GM12878 (cell line): ENCODE results near the gene SRBD1. TPM values are rescaled to one million over a fixed set of nuclear protein-coding genes. Genes with fewer than 3 reads are reported as not detected.

Source experiments
- ATAC-seq: fragments of 200-7000 bp; cut with Tn5 transposase; 3 replicates; pipeline ENCODE4 v1.9.1; 2020; ENCODE audit warnings: mild to moderate bottlenecking, moderate library complexity
- BruUV-seq: library from RNA; stranded (reverse); fragments of 400-500 nt; replicated peaks from 2 replicates; lab custom pipeline; 2021; lab: Mats Ljungman, UMichigan
- CTCF ChIA-PET: fragments of 300-600 bp; sonication (Branson Sonifier 250); formaldehyde crosslinking; extraction: SDS; loops from one replicate; lab custom pipeline; 2021; ENCODE audit warnings: inconsistent platforms; lab: Yijun Ruan, JAX
- POLR2A ChIA-PET: fragments of 350-600 bp; formaldehyde crosslinking; extraction: SDS; loops from one replicate; lab custom pipeline; 2021; ENCODE audit warnings: inconsistent platforms; lab: Charles Lee
- RAD21 ChIA-PET: fragments of 300-600 bp; sonication (Branson Sonifier 250); formaldehyde crosslinking; loops from one replicate; lab custom pipeline; 2023; ENCODE audit warnings: antibody characterized with exemption; ENCODE audit not compliant: unreplicated experiment; lab: Charles Lee
- SMC1A ChIA-PET: fragments of 300-600 bp; sonication (Branson Sonifier 250); formaldehyde crosslinking; loops from one replicate; lab custom pipeline; 2023; ENCODE audit not compliant: unreplicated experiment, uncharacterized antibody; lab: Charles Lee
- DNase-seq: peaks from one replicate; pipeline ENCODE4 v3.0.0-alpha.2; 2011; ENCODE audit warnings: low read depth, low spot score
- FAIRE-seq: peaks from 3 replicates; lab custom pipeline; 2011; peaks lifted over from hg19 to GRCh38; lab: Jason Lieb, UNC
- H2AFZ ChIP-seq: 2 replicates; pipeline ENCODE4 v1.6.0; 2011; ENCODE audit warnings: low read depth, low read length, control low read depth; ENCODE audit not compliant: control insufficient read depth
- H3K27ac ChIP-seq: 2 replicates; pipeline ENCODE4 v1.5.1; 2011; ENCODE audit warnings: control low read depth; ENCODE audit not compliant: control insufficient read depth, insufficient read depth
- H3K27me3 ChIP-seq, 2 experiments: replicated peaks in 1 of 2; 2 replicates each; pipeline versions ENCODE4 v1.6.0 to v1.6.1; 2011; ENCODE audit warnings: low read length in 1 of 2; ENCODE audit not compliant: control insufficient read depth in 2 of 2, insufficient read depth in 2 of 2
- H3K36me3 ChIP-seq, 2 experiments: 2 replicates each; pipeline ENCODE4 v1.5.1; 2011; ENCODE audit warnings: low read length in 1 of 2; ENCODE audit not compliant: control insufficient read depth in 2 of 2, insufficient read depth in 2 of 2
- H3K4me1 ChIP-seq: 2 replicates; pipeline ENCODE4 v1.6.1; 2011; ENCODE audit warnings: mild to moderate bottlenecking, low read length, moderate library complexity, mixed read lengths; ENCODE audit not compliant: control insufficient read depth, insufficient read depth
- H3K4me2 ChIP-seq: 2 replicates; pipeline ENCODE4 v1.6.0; 2011; ENCODE audit warnings: control low read depth; ENCODE audit not compliant: control insufficient read depth, insufficient read depth
- H3K4me3 ChIP-seq: fragments of 200-600 bp; sonication (generic); 2 replicates; pipeline ENCODE4 v1.5.1; 2016
- H3K79me2 ChIP-seq: 2 replicates; pipeline ENCODE4 v1.6.0; 2011; ENCODE audit warnings: low read length; ENCODE audit not compliant: control insufficient read depth, insufficient read depth
- H3K9ac ChIP-seq: 2 replicates; pipeline ENCODE4 v1.8.0; 2011; ENCODE audit warnings: low read length, control low read depth, mixed read lengths; ENCODE audit not compliant: control insufficient read depth, insufficient read depth
- H3K9me3 ChIP-seq: replicated peaks from 3 replicates; pipeline ENCODE4 v1.5.1; 2011; ENCODE audit warnings: mild to moderate bottlenecking, low read length; ENCODE audit not compliant: control insufficient read depth, insufficient read depth
- H4K20me1 ChIP-seq: 2 replicates; pipeline ENCODE4 v1.6.0; 2011; ENCODE audit not compliant: control insufficient read depth, insufficient read depth
- EP300 ChIP-seq, 2 experiments: fragments of 150-350 bp in 1 of 2; IDR thresholded peaks; 2 replicates each; pipeline ENCODE4 v1.6.1; 2011 to 2012; ENCODE audit warnings: low read depth in 2 of 2, low read length in 2 of 2, borderline replicate concordance in 1 of 2, improper control_type of control experiment in 1 of 2, inconsistent platforms in 1 of 2; ENCODE audit not compliant: control insufficient read depth in 1 of 2
- ESRRA ChIP-seq: IDR thresholded peaks from 2 replicates; pipeline ENCODE4 v1.6.1; 2012; ENCODE audit warnings: mild to moderate bottlenecking, low read length, improper control_type of control experiment
- EZH2 ChIP-seq: IDR thresholded peaks from 2 replicates; pipeline ENCODE4 v1.6.1; 2012; ENCODE audit warnings: low read depth, mild to moderate bottlenecking, control low read depth, inconsistent platforms, low read length, borderline replicate concordance; ENCODE audit not compliant: control insufficient read depth
- HDAC2 ChIP-seq: fragments of 200-600 bp; sonication (generic); IDR thresholded peaks from 2 replicates; pipeline ENCODE4 v1.6.1; 2017
- KAT2A ChIP-seq: conservative IDR thresholded peaks from 2 replicates; pipeline ENCODE4 v1.6.1; 2011; ENCODE audit warnings: low read depth, low read length; ENCODE audit not compliant: control insufficient read depth
- MXI1 ChIP-seq: fragments of 150-350 bp; IDR thresholded peaks from 2 replicates; pipeline ENCODE4 v1.6.1; 2011; ENCODE audit warnings: low read depth, mild to moderate bottlenecking, inconsistent platforms, low read length, improper control_type of control experiment
- POLR2A ChIP-seq: IDR thresholded peaks from 2 replicates; pipeline ENCODE4 v1.6.1; 2011; ENCODE audit warnings: low read depth, mild to moderate bottlenecking, low read length
- RB1 ChIP-seq: fragments of 450-650 bp; formaldehyde crosslinking; IDR thresholded peaks from 2 replicates; pipeline ENCODE4 v1.6.1; 2017; ENCODE audit warnings: mild to moderate bottlenecking, borderline replicate concordance
- TBL1XR1 ChIP-seq: IDR thresholded peaks from 2 replicates; pipeline ENCODE4 v1.6.1; 2012; ENCODE audit warnings: low read depth, low read length, improper control_type of control experiment
- ZNF384 ChIP-seq: IDR thresholded peaks from 2 replicates; pipeline ENCODE4 v1.6.1; 2012; ENCODE audit warnings: low read depth, mild to moderate bottlenecking, low read length, improper control_type of control experiment, borderline replicate concordance
- WGBS: methylation state at CpG from one replicate; pipeline ENCODE4 v1.1.6; 2016; ENCODE audit warnings: low lambda C conversion rate; ENCODE audit not compliant: insufficient replicate concordance, insufficient coverage; ENCODE audit errors: missing lambda C conversion rate; 5-methylcytosine and 5-hydroxymethylcytosine counted together
- in situ Hi-C: fragments of 300-500 bp; cut with MboI; formaldehyde crosslinking; loops from 9 replicates; pipeline ENCODE4 v1.14.3; 2018; ENCODE audit warnings: mixed read lengths
- intact Hi-C: fragments of 100-400 bp; cut with micrococcal nuclease; formaldehyde crosslinking; loops from one replicate; pipeline ENCODE4 v1.14.2; 2022; ENCODE audit not compliant: unreplicated experiment
- polyA plus RNA-seq, 11 experiments: library from polyadenylated mRNA; depleted of rRNA in 4 of 11; unstranded in 6 of 11; stranded (reverse) in 5 of 11; fragments of >200 nt; fragmentation: Nextera tagmentation in 4 of 11; fragmentation: Illumina TruSeq in 1 of 11; extraction: Ambion mirVana in 4 of 11; extraction: Trizol in 1 of 11; gene quantifications; 1 replicate in 1 of 11; 2 replicates in 10 of 11; pipeline versions ENCODE4 v1.2.1 to v1.2.3, GENCODE V29; 2011 to 2016; ENCODE audit warnings: inconsistent platforms in 2 of 11, missing spikeins in 2 of 11, low read depth in 1 of 11
- total RNA-seq, 4 experiments: library from RNA; depleted of rRNA in 3 of 4; stranded (reverse); fragments of >200 nt in 3 of 4; fragmentation: Illumina TruSeq in 1 of 4; extraction: Trizol in 1 of 4; gene quantifications; 2 replicates each; pipeline versions ENCODE4 v1.2.1 to v1.2.3, GENCODE V29; 2013 to 2021
- TF ChIP-seq, protein P1 (sequence below): fragments of 450-650 bp; IDR thresholded peaks from 2 replicates; pipeline ENCODE4 v1.6.1; 2016; ENCODE audit warnings: mild to moderate bottlenecking
- TF ChIP-seq, protein P2 (sequence below): fragments of 450-650 bp; IDR thresholded peaks from 2 replicates; pipeline ENCODE4 v1.6.1; 2016; ENCODE audit warnings: mild to moderate bottlenecking
- TF ChIP-seq, protein P3 (sequence below): fragments of 450-650 bp; formaldehyde crosslinking; IDR thresholded peaks from 2 replicates; pipeline ENCODE4 v1.4.0; 2022; ENCODE audit warnings: mild to moderate bottlenecking, moderate library complexity

Gene SRBD1
- total and polyA plus RNA-seq, 10 of the 15 experiments (the other 5 are each of a cell fraction or from before 2014, with no cell fraction given), result 9.7 to 33.1 (median 20.1) TPM

DNA sequence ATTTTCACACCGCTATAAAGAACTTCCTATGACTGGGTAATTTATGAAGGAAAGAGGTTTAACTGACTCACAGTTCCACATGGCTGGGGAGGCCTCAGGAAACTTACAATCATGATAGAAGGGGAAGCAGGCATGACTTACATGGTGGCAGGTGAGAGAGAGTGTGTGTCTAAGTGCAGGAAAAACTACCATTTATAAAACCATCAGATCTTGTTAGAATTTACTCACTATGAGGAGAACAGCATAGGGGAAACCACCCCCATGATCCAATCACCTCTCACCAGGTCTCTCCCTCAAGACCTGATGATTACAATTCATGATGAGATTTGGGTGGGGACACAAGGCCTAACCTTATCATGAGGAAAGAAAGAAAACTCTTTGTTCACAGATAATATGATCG is 174.6 kb downstream of the SRBD1 start:
- RAD21 ChIA-PET, result no interaction called here
- no peak for FAIRE-seq
- intact Hi-C loops, result no loop called here

More for the DNA sequence above, 174.6 kb downstream of the SRBD1 start:
- no peak for ATAC-seq
- SMC1A ChIA-PET, result interaction anchor here (1.0 to 1.6 kb wide), 2 partner anchors 16 to 20 kb away, joined by 3 read pairs; no protein-coding TSS in a partner anchor
- Histone ChIP-seq H3K27ac (no peak overlapping the region), H3K36me3 (no peaks in the 10 kb centered on the region), H4K20me1 (no peaks in the 10 kb centered on the region), H2AFZ (no peak overlapping the region), H3K4me2 (no peak overlapping the region), H3K4me3 (no peak overlapping the region), H3K27me3 (no peaks in the 10 kb centered on the region), H3K4me1 (no peaks in the 10 kb centered on the region; the same call in 1 of the 2 replicates), H3K79me2 (no peaks in the 10 kb centered on the region), H3K9me3 (peaks cover 3% of the 10 kb centered on the region; the same call in 1 of the 3 replicates), H3K9ac (no peak overlapping the region)
- BruUV-seq, result no TSS peak
- CTCF ChIA-PET, result interaction anchor here (1.4 kb wide), 1 partner anchor 12 kb away, joined by 3 read pairs; no protein-coding TSS in a partner anchor
- in situ Hi-C loops, result no loop called here
- 100% methylated on average over 2 of the region's 2 CpGs for WGBS
- no peak for DNase-seq
- POLR2A ChIA-PET, result no interaction called here
- TF ChIP-seq, protein P1, sequence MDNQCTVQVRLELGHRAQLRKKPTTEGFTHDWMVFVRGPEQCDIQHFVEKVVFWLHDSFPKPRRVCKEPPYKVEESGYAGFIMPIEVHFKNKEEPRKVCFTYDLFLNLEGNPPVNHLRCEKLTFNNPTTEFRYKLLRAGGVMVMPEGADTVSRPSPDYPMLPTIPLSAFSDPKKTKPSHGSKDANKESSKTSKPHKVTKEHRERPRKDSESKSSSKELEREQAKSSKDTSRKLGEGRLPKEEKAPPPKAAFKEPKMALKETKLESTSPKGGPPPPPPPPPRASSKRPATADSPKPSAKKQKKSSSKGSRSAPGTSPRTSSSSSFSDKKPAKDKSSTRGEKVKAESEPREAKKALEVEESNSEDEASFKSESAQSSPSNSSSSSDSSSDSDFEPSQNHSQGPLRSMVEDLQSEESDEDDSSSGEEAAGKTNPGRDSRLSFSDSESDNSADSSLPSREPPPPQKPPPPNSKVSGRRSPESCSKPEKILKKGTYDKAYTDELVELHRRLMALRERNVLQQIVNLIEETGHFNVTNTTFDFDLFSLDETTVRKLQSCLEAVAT, result no peak
- TF ChIP-seq, protein P2, sequence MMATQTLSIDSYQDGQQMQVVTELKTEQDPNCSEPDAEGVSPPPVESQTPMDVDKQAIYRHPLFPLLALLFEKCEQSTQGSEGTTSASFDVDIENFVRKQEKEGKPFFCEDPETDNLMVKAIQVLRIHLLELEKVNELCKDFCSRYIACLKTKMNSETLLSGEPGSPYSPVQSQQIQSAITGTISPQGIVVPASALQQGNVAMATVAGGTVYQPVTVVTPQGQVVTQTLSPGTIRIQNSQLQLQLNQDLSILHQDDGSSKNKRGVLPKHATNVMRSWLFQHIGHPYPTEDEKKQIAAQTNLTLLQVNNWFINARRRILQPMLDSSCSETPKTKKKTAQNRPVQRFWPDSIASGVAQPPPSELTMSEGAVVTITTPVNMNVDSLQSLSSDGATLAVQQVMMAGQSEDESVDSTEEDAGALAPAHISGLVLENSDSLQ, result no peak
- no peak for TF ChIP-seq KAT2A
- no peak for TF ChIP-seq ESRRA
- no peak for TF ChIP-seq HDAC2
- no peak for TF ChIP-seq MXI1
- no peak for TF ChIP-seq POLR2A
- no peak for TF ChIP-seq TBL1XR1
- TF ChIP-seq RB1, result no peak
- TF ChIP-seq EZH2, result no peak
- no peak for TF ChIP-seq EP300 (IDR thresholded peaks at IDR 0.05; ENCODE audit: borderline replicate concordance in 1 of 2, control insufficient read depth in 1 of 2, low read depth in 2 of 2, low read length in 2 of 2)
- TF ChIP-seq ZNF384, result no peak
- TF ChIP-seq, protein P3, sequence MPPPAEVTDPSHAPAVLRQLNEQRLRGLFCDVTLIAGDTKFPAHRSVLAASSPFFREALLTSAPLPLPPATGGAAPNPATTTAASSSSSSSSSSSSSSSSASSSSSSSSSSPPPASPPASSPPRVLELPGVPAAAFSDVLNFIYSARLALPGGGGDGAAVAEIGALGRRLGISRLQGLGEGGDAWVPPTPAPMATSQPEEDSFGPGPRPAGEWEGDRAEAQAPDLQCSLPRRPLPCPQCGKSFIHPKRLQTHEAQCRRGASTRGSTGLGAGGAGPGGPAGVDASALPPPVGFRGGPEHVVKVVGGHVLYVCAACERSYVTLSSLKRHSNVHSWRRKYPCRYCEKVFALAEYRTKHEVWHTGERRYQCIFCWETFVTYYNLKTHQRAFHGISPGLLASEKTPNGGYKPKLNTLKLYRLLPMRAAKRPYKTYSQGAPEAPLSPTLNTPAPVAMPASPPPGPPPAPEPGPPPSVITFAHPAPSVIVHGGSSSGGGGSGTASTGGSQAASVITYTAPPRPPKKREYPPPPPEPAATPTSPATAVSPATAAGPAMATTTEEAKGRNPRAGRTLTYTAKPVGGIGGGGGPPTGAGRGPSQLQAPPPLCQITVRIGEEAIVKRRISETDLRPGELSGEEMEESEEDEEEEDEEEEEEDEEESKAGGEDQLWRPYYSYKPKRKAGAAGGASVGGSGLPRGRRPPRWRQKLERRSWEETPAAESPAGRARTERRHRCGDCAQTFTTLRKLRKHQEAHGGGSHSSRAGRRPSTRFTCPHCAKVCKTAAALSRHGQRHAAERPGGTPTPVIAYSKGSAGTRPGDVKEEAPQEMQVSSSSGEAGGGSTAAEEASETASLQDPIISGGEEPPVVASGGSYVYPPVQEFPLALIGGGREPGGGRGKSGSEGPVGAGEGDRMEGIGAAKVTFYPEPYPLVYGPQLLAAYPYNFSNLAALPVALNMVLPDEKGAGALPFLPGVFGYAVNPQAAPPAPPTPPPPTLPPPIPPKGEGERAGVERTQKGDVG (CRISPR knock-in tag), result no peak
